ENCODE measurements around the gene NLGN1.
"Not testable (repeated sequence)": the region's sequence is repeated elsewhere in the genome, so short reads cannot be mapped to it uniquely, and the experiment has no call there.

Gene NLGN1

DNA sequence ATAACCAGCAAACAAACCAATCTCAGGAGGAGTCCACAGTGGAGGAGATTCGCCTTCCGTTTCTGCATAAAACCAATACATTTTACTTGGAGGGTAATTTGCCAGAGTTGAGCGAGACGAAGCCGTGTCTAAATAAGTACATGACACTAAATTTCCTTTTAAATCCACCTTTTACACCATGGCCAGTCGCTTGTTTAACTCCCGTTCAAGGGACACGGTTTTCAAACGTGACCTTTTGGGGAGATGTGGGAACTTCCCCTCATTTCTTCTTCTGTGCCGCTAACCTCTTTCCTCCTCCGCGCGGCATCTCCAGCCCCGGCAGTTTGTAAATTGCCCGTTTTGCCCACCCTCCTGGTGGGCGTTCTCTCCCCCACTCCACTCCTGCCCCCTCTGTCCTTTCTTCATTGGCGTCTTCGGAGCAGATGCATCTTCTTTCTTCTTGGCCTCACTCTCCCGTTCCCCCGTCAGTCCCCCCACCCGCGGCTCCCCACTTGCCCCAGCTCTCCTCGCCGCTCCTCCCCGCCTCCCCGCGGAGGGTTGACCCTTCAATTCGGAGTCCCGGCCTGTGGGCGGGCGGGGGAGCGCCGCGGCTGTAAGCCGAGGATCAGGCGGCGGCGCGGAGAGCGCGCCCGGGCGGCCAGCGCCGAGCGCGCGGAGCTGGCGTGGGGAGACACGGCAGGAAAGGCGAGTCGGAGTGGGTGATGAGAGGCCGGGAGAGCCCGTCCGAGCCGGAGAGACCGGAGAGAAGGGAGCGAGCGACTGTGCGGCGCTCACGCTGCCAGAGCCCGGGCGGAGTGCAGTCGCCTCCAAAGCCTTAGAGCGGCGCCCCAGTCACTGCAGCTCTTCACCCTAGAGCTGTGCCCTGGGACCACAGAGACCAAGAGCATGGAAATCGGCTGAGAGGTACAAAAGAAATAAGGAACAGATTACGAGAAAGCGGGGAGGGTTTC, at the start of gene NLGN1:
Gene NLGN1, plus strand, starts transcription at position 584 of the 950 bp plus-strand sequence.
- DNase-seq = no peak

DNA sequence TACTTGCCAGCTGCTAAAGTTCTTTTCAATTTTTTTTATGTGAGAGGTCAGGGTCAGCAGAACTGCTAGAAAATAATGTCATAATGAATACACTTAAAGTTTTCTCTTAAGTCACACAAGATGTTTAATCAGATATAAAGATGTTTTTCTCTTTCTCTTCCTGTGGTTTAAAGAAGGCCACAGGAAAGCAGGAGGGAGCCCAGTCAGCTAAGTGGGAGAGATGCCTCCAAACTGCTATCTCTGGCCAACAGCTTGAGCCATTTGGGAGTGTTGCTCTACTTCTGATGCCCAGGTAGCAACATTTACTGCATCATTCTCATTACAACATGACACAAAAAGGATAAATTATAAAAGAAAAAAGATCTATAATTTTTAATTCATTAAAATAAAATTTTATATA, 45.7 kb upstream of the NLGN1 start:
- no peak for DNase-seq

DNA sequence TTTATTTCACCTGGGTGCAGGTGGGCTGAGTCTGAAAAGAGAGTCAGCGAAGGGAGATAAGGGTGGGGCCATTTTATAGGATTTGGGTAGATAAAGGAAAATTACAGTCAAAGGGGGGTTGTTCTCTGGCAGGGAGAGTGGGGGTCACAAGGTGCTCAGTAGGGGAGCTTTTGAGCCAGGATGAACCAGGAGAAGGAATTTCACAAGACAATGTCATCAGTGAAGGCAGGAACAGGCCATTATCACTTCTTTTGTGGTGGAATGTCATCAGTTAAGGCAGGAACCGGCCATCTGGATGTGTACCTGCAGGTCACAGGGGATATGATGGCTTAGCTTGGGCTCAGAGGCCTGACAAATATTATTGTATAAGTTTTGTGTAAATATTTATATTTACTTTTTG, 44.4 kb upstream of the NLGN1 start:
- not testable (repeated sequence) for DNase-seq

DNA sequence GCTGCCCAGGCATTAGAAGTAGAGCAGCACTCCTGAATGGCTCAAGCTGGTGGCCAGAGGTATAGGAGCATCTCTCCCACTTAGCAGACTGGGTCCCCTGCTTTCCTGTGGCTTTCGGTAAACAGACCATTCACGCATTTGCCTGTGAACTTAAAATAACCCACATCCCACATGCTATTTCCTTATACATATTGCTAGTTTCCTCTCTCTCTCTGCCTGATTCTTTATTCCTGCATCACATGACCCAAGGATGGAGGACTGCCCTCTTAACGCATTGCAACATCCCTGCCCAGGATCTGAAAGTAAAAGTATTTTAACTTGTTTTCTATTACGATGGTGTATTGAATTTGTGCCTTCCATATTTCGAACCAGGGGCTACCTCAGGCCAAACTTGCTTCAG, 43.4 kb upstream of the NLGN1 start:
- no peak for DNase-seq

DNA sequence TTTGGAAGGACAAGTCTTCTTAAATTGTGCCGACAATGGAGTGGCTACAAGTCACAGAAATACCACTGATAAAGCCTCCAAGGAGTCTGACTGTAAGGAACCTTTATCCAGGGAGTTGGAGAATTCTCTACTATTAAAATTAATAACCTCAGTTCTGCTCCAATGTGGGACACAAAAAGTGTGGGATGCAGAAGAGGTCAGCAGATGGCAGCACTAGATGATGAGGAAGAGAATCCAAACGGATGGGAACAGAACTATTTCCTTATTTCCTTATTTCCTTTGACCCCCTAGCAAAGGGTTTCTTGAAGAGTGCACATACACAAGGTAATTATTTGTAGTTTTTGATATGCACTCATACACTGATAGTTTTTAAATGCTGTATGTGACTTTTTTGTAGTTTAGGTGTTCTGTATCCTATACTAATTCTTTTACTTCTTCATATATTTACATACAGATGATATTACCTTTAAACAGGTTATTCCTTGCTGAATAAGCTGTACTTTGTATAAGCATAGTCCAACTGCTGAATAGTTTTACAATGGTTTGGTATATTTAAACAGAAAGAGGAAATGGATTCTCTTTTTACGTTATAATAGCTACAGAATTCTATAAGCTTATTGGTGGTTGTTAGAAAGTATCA, 25.6 kb upstream of the NLGN1 start:
- DNase-seq = no peak

DNA sequence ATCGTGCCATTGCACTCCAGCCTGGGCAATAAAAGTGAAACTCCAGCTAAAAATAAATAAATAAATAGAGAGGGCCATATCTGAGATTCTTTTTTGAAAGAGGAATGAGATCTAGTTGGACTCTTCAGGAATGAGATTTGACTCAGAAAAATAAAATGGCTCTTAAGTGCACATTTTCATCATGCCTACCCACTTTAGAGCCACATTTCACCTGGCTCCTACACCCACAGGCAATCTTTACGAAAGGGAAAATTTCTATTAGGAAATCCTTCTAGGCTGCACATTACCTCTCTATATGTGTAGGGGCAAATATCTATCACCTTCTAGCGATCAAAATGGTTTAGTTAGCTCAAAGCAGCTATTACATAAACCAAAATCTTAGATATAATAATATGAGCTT, 16.9 kb upstream of the NLGN1 start:
- DNase-seq = no peak

DNA sequence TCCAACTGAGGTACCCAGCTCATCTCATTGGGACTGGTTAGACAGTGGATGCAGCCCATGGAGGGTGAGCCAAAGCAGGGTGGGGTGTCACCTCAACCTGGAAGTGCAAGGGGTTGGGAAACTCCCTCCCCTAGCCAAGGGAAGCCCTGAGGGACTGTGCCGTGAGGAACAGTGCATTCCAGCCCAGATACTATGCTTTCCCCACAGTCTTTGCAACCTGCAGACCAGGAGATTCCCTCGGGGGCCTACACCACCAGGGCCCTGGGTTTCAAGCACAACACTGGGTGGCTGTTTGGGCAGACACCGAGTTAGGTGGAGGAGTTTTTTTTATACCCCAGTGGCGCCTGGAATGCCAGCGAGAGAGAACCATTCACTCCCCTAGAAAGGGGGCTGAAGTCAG, 15.6 kb upstream of the NLGN1 start:
- not testable (repeated sequence) for DNase-seq

DNA sequence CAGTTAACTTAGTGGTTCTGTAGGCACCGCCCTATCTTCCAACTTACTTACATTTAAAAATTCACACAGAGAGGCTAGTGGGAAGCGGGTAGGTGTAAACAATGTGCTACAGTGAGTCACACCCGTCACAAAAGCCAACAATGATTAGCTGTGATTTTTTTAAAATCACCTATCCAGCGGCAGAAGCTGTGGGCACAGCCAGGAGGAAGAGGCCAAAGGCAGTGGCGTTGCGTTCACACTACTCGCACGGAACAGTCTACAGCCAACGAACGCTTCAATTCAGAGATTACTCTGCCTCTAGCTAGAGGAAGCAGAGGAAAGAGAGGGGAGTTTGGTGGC, 2.5 kb upstream of the NLGN1 start:
- DNase-seq = no peak

DNA sequence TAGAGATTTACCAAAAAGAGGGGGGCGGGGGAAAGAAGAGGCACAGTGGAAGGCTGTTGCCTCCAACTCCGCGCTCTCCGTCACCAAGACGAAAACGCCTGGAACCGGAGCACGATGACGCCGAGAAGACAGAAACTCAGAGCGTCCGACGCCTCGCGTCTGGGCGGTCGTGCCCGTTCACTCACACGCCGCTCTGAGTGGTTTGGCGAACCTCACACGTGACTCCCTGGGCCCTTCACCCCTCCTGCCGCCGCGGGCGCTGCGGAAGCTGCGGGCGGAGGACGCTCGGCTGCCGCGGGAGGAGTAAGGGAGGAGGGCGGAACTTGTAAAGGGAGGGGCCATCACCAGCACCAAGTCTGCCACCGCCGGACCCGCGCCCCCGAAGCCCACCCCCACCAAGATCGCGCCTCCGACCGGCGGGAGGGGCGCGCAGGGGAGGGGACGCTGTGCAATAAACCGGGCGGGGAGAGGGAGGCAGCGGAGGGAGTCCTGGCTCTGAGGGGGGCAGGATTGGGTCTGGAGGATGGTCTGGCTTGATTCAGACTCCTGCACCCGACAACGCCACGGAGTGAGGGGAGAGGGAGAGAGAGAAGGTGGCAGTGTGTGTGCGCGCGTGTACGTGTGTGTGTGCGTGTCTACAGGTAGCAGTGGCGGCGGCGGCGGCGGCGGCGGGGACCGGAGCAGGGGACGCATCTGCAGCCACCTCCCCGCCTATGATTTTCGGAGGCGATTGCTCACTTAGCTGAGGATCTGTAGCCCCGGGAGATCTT, 1.9 kb upstream of the NLGN1 start:
- DNase-seq = peak; percentile 49

DNA sequence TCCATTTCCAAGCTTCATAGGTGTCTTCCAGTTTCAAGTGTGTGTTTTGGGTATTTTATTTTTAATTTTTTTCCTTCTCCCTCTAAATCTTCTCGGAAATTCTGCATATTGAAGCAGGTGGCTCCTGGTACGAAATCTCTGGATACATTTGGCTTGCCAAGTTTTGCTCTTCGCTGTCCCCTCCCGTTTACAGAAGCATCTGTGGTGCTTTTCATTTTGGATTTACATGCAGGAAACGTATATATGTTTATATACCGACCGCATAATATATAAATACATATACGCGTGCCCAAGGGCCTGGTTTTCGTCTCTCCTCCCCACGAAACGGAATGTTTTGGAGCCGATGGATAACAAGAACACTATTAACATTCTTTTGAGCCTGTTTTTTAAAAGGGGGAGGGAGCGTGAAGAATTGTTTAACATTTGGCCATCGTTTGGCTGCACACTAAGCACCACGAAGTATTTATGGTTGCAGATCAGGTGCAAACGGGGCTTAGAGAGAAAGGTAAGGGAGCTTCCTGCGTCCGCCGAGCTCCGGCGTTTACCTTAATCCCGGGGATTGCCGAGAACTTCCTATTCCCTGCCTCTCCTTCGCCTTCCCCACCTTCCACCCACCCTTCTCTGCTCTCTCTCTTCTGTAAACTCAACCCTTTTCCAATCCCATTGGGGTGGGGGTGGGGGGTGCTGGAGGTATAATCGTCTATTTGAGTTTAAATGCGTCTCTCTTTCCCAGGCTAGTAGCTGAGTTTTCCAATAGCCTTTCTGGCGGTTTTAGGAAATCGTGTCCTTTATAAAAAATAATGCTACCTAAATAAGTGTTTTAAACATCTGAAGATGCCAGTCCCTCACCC, 1.1 kb upstream of the NLGN1 start:
- DNase-seq = no peak

DNA sequence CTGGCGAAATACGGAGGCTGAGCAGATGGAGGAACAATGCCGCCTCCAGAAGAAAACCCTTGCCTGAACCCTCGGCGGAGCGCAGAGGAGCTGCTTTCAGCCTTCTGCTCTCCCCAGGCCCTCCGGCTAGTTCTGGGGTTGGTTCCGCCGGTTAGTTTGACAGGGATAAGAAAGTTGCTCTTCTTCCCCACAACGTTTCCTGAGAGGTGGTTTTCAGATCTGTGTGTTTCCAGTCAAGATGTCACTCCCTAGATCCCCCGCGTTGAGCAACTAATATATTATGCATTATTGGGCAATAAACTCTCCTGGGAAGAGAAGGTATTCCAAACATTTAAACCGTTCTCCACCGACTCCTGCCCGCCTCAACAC, 551 bp downstream of the NLGN1 start:
- DNase-seq = no peak

DNA sequence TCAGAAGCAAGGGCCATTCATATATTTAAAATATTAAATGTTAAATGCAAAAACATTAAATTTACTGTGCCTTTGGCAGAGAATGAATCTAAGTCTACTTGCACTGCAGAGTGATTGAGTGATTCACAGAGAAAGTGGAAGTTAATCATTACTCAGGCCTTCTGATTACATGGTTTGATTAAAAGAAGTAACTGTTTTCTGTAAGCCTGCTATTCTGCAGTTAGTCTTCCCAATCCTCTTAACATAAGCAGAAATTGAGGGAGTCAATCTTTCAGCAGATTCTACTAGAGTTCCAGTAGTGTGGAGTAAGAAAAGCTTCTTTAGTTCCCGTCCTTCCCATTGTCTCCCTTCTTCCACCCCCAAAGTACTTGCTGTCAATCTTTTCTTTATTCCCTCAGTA, 1.5 kb downstream of the NLGN1 start:
- no peak for DNase-seq

DNA sequence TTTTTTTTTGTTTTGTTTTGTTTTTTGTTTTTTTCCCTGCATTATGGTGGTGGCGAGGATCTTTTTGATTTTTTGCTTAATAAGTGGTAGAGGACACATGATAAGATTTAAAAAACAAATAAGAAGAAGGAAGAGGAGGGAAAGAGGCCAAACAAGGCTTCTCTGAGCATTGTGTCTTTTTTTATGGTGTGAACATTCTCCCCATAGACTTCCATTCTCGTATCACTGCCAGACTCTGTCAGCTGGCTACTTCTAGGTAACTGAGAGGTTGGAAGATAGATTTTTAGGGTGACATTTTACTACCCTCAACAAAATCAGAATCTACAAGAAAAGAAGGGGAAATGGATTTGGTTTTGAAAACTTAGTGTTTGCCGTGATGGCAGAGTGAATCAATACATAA, 3.8 kb downstream of the NLGN1 start:
- DNase-seq = no peak

DNA sequence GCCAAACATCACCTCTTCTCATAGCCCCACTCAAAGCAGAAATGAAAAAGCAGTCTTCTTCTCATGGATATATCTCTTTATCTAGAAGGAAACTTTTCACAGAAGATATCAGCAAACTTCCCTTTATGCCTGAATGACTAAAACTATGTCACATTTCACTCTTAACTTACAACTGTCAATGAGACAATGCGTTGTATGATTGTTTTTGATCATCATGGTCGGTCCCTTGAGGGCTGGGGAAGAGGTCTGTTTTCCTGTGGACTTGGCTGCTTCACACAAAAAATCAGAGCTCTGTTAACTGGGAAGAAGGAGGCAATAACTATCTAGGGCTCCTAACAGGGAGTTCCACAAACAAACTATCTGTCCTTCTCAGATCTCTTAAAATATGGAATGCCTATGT, 5.1 kb downstream of the NLGN1 start:
- no peak for DNase-seq

DNA sequence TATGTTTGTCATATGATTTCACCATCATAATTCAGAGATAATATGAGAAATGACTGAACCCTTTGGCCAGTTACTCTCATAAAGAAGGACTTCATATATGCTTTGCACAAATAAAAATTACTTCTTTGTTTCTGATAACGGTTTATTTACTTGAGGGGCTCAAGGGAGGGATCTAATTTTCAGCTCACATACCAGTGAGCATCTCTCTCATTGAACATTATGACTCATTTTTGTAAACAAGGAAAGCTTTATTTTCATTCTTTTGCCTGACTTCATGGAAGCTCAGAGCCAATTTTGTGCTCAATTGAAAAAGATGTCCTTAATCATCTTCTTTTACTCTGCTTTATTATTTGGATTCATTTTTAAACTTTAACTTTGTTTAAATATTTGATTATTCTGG, 5.8 kb downstream of the NLGN1 start:
- no peak for DNase-seq

DNA sequence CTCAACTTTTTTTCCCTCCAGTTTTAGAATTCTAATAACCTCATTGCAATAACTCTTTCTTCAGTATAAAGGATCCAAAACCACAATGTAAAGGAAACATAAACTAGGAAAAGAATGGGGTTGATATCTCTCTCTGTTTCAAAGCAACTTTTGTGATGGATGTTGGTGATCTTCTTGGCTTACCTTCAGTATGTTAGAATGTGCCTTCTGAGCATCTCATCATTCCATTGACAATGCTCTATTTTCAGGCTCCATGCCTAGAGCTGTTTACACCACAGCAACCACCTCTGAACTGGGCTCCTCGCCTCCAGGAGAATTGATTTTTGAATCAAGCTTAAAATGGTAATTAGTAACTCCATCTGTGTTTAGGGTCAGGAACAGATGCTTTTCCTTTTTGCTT, 6.6 kb downstream of the NLGN1 start:
- DNase-seq = no peak

DNA sequence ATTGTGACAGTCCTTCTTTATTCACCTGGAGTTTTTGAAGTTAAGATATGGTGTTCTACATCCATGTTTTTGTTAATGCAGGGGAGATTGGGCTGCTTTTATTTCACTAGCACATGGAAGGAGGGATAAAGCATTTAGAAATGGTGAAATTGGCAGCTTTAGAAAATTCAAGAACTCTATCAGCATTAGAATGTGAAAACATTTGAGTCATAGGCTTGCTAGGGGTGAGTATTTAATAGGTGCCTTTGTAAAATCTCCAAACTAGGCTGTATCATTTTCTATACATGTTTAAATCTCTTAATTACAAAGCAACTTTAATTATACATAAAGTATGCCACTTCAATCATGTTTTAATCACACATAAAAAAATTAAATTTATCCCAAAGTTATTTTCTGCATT, 12.9 kb downstream of the NLGN1 start:
- DNase-seq = no peak

DNA sequence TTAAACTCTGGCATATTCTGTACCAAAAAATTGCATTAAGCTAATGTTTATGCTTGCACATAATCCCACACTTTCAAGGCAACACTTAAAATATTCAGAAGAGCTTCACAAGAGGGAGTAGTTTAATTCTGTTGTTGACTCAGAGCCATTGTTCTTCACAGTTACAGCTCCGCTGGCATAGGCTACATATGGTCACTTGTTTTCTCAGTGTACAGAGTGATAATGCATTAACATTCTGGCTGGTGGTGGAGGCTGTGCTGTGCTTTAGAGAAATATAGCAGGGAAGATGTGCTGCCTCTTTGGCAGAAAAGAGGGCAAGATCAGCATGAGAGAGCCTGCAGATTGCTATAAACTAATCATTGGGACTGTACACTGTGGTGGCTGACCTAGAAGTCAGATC, 13.3 kb downstream of the NLGN1 start:
- no peak for DNase-seq

DNA sequence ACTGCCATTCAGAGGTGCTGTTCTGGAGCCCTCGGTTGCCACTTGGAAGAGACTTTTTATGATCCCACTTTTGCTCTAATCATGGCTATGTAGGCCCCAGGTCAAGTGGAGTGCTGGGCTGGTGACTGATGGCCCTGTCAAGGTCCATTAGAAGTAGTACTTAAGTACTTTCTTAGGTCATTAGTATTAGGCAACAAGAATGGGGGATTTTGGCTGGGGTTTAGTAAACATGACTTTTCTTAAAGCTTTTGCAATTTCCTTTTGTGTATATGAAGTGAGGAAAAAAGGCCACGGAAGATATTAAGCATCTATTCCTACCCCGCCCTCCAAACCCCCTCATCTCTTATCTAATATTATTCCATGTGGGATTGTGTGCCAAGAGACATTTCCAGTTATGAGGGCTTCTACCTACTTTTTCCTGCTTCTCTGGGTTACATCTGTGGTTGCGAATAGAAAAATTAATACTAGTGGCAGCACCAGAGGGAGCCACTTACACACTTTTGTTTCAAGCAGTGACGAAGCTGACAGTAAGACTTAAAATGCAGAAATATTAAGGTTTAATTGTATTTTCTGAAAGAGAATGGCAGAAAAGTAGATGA, 13.9 kb downstream of the NLGN1 start:
- no peak for DNase-seq

DNA sequence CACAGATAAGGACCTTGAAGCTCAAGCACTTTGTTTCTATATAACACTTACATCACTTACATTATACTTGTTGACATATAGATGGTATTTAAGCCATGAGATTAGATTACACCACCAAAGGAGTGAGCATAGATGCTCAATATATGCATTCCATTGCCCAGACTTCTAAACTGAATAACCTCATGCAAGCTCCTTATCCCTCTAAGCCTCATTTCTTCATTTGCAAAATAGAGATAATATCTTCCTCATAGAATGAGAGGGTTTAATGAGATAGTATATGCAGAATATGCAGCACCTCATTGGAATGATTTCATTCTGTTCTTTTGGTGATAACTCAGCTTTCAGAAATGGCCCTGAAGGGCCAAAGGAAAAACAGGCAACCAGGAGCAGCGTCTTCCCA, 18.5 kb downstream of the NLGN1 start:
- DNase-seq = no peak

DNA sequence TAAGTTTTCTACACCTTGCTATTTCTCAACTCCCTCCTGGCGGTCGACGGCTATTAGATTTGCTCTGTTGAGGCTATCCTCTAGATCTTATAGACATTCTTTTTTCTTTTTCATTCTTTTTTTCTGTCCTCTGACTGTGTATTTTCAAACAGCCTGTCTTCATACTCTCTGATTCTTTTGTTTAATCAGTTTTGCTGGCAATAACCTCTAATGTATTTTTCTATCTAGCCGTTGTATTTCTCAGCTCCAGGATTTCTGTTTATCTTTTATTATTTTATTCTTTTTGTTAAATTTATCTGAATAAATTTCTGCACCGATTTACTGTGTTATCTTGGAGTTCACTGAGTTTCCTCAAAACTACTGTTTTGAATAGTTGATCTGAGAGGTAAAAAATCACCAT, 31.5 kb downstream of the NLGN1 start:
- DNase-seq = no peak

DNA sequence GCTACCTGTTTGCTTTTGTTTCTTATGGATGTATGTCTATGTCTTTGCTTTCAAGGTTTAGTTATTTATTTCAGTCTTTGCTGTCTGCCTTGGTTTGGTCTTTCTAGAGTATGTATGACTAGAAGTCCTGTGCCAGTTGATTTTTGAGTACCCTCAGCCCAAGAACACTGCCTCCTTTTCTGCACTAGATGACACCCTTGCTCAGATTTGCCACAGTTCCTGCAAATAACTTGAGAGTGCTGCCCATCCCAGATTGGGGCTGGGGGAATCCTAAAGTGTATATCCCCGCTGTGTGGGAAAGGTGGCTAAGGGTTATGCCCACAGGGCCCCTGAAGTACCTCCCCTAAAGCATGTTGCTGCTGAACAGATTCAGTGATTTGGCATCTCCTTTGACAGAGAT, 32.0 kb downstream of the NLGN1 start:
- no peak for DNase-seq

DNA sequence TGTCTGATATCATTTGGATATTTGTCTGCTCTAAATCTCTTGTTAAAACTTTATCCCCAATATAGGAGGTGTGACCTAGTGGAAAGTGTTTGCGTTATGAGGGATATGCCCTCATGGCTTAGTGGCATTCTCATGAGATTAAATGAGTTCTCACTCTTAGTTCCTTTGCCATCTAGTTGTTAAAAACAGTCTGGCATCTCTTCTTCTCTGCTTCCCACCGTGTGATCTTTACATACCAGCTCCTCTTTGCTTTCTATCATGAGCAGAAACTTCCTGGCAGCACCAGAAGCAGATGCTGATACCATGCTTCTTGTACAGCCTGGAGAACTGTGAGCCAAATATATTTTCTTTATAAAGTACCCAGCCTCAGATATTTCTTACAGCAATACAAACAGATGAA, 33.0 kb downstream of the NLGN1 start:
- no peak for DNase-seq

Data from NCI-H187 treated with DMSO at 0.1 percent for 48 hours (cell line).